SJSA1 (cell line): ENCODE data around the gene BARD1. TPM values are rescaled to one million over a fixed set of nuclear protein-coding genes. Genes with fewer than 3 reads are reported as not detected.

Experiments used
- DNase-seq, 2 experiments: peaks; one replicate each; pipeline ENCODE4 v3.0.0-alpha.2; 2015 to 2020; ENCODE audit warnings: low spot score in 2 of 2, low read depth in 1 of 2
- H3K27ac ChIP-seq: fragments of 250-450 bp; sonication (Bioruptor Pico); 2 replicates; pipeline ENCODE4 v1.5.1; 2020; ENCODE audit warnings: mild to moderate bottlenecking, moderate library complexity
- H3K27me3 ChIP-seq: fragments of 250-450 bp; sonication (Bioruptor Pico); replicated peaks from 2 replicates; pipeline ENCODE4 v1.5.1; 2020; ENCODE audit warnings: mild to moderate bottlenecking, moderate library complexity
- H3K36me3 ChIP-seq: fragments of 250-450 bp; sonication (Bioruptor Pico); 2 replicates; pipeline ENCODE4 v1.5.1; 2020; ENCODE audit warnings: mild to moderate bottlenecking
- H3K4me1 ChIP-seq: fragments of 250-450 bp; sonication (Bioruptor Pico); replicated peaks from 2 replicates; pipeline ENCODE4 v1.6.1; 2021; ENCODE audit warnings: mild to moderate bottlenecking
- H3K4me3 ChIP-seq: fragments of 250-450 bp; sonication (Bioruptor Pico); 2 replicates; pipeline ENCODE4 v1.5.1; 2020; ENCODE audit warnings: mild to moderate bottlenecking
- H3K9me3 ChIP-seq: fragments of 250-450 bp; sonication (Bioruptor Pico); replicated peaks from 2 replicates; pipeline ENCODE4 v1.5.1; 2020; ENCODE audit warnings: mild to moderate bottlenecking
- total RNA-seq: library from RNA; depleted of rRNA; stranded (reverse); fragments of >200 nt; shearing (Covaris generic); gene quantifications from 2 replicates; pipeline ENCODE4 v1.2.3, GENCODE V29; 2014; rRNA removed

BARD1 gene
- total RNA-seq, result 47.0 and 48.6 TPM in 2 replicates

DNA sequence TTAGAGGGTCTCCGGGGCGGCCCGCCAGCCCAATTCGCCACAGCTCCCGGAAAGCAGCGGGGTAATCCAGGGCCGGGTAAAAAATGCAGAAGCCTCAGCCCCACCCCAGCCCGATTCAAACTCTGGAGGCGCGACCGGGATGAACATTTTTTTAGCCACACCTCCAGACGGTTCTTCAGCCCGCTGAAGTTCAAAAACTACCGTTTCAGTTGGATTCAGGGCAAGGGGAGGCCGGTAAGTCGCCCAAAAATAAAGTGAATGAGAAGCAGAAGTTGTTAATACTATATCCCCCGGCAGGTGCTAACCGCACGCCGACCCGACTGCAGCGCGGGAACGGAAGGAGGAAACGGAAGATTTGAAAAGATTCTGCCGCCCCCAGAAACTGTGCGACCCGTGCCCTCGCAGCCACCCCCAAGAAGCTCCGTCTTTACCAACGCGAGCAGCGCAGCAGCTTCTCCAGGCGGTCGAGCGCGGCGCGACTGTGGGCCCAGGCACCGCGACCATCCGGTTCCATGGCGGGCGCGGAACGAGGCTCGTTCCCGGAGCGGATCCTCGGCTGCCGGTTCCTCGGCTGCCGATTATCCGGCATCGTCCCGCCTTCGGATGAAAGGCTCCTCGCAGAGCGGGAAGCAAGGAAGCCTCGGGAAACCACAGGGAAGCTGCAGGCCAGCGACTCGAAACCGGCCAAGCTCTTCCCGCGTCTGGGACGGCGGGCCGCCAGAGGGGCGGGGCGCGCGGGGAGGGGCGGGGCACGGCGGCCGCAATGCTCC lies at the start of gene BARD1:
Gene BARD1, minus strand, starts transcription at position 703 of the 770 bp plus-strand sequence. Its CDS starts 114 bp downstream, at position 589.
- DNase-seq, result peak; percentile 72 to 79
- Histone ChIP-seq H3K9me3 (no peaks in the 10 kb centered on the region), H3K4me1 (peaks cover 6% of the 10 kb centered on the region; the same call in 1 of the 2 replicates), H3K27ac (peak within 1 kb of the TSS; percentile 91), H3K27me3 (no peaks in the 10 kb centered on the region), H3K4me3 (peak within 1 kb of the TSS; percentile 86), H3K36me3 (peaks cover 37% of the 10 kb centered on the region)

DNA sequence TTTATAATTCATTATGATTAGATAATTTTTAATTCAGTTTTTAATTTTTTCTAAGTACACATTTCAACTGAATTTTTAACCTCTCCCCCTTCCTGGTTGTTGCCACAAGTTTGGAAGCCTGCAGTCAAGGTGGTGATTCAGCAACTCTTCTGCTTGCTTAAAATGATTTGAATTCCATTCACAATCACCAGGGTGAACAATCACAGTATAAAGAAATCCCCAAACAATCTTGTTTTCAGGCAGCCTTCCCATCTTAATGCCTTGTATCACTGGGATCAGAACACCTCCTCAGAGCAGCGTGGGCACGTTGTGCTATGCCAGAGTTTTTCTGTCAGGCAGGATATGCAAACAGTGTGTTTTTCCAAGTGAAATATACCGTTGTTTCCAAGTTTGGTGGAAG lies 46.7 kb upstream of the BARD1 start:
- H3K36me3 ChIP-seq, result no peaks in the 10 kb centered on the region
- no peak overlapping the region for H3K4me3 ChIP-seq
- H3K27ac ChIP-seq, result no peak overlapping the region
- no peaks in the 10 kb centered on the region for H3K27me3 ChIP-seq
- DNase-seq, result no peak
- no peaks in the 10 kb centered on the region for H3K9me3 ChIP-seq
- no peaks in the 10 kb centered on the region for H3K4me1 ChIP-seq

DNA sequence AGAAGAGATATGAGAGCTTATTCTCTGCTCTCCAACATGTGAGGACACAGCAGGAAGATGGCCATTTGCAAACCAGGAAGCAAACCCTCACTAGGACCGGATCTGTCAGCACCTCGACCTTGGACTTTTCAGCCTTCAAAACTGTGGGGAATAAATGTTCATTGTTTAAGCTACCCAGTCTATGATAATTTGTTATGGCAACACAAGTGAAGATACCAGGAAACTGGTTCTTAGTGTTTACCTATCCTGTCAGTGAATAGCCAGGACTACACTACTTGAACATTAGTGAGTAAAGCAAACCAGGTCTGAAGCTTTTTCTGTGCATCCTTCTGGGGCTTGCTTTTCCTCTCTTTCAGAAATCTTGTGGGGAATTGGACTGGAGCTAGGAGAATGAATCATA lies 44.4 kb upstream of the BARD1 start:
- DNase-seq, result no peak
- Histone ChIP-seq H3K4me1 (no peaks in the 10 kb centered on the region), H3K27me3 (no peaks in the 10 kb centered on the region), H3K27ac (no peak overlapping the region), H3K4me3 (no peak overlapping the region), H3K9me3 (no peaks in the 10 kb centered on the region), H3K36me3 (no peaks in the 10 kb centered on the region)

DNA sequence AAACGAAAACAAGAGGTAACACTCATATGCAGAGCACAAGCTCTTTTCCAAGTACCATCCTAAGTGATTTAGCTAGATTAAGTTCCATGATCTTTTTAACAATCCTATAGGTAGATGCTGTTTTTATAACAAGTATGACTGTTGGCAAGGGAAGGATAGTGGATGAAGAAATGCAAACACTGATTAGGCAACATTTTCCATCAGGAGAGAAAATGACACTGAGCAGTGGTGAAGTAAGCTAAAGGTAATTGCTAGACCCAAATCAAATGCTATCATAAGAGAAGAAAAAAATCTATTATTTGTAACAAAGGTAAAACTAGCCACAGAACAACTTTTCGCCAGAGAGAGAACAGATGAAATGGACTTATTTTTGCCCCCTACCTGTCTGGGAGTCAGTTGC lies 34.3 kb upstream of the BARD1 start:
- Histone ChIP-seq H3K9me3 (no peaks in the 10 kb centered on the region), H3K27ac (no peak overlapping the region), H3K27me3 (no peaks in the 10 kb centered on the region), H3K4me1 (no peaks in the 10 kb centered on the region), H3K36me3 (no peaks in the 10 kb centered on the region), H3K4me3 (no peak overlapping the region)
- no peak for DNase-seq

DNA sequence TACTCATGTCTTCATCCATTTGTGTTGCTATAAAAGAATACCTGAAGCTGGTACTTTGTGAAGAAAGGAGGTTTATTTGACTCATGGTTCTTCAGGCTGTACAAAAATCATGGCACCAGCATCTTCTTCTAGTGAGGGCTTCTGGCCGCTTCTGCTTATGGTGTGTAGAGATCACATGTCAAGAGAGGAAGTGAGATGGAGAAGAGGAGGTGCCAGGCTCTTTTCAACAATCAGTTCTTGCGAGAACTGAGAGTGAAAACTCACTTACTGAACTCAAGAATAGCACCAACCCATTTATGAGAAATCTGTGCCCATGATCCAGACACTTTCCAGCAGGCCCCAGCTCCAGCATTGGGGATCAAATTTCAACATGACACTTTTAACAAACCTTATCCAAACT lies 30.0 kb upstream of the BARD1 start:
- no peaks in the 10 kb centered on the region for H3K4me1 ChIP-seq
- H3K9me3 ChIP-seq, result no peaks in the 10 kb centered on the region
- H3K27ac ChIP-seq, result no peak overlapping the region
- H3K4me3 ChIP-seq, result no peak overlapping the region
- H3K27me3 ChIP-seq, result no peaks in the 10 kb centered on the region
- H3K36me3 ChIP-seq, result no peaks in the 10 kb centered on the region
- no peak for DNase-seq

DNA sequence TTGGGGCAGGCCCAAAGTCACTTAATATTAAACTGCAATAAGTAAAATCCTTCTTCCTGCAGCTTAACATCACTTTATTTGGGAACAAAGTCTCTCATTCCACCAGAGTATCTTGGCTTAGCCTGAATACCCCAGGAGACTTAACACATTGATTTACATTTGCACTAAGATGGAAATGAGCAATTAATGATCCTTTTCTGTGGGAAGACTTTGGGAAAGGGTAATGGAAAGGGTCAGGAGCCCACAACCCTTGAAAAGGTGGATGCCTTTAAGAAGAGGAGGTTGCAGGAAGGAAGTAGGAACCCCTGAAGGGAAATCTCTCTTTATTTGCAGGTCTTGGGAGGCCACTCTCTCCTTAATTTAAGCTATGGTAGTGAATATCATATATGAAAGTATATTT lies 28.0 kb upstream of the BARD1 start:
- Histone ChIP-seq H3K27ac (no peak overlapping the region), H3K27me3 (no peaks in the 10 kb centered on the region), H3K36me3 (no peaks in the 10 kb centered on the region), H3K9me3 (no peaks in the 10 kb centered on the region), H3K4me3 (no peak overlapping the region), H3K4me1 (no peaks in the 10 kb centered on the region)
- DNase-seq, result no peak

DNA sequence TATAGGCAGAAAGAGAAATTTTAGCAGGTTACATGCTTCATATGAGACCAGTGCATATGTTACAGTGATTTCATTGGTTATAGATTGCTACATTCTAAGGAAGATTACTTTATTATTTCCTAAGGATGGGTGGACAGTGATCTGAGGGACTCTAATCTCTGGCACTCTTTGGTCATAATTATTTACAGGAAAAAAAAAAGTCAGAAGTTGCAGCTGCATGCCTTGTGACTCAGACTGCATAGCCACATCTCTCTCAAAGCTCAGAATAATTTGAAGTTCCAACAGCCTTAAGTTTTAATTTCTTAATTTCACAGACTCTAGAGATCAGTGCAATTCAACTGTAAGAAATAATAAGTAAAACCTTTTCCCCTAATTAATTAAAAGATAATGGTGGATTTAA lies 27.1 kb upstream of the BARD1 start:
- Histone ChIP-seq H3K4me3 (no peak overlapping the region), H3K4me1 (no peaks in the 10 kb centered on the region), H3K27me3 (no peaks in the 10 kb centered on the region), H3K36me3 (no peaks in the 10 kb centered on the region), H3K9me3 (no peaks in the 10 kb centered on the region), H3K27ac (no peak overlapping the region)
- no peak for DNase-seq

DNA sequence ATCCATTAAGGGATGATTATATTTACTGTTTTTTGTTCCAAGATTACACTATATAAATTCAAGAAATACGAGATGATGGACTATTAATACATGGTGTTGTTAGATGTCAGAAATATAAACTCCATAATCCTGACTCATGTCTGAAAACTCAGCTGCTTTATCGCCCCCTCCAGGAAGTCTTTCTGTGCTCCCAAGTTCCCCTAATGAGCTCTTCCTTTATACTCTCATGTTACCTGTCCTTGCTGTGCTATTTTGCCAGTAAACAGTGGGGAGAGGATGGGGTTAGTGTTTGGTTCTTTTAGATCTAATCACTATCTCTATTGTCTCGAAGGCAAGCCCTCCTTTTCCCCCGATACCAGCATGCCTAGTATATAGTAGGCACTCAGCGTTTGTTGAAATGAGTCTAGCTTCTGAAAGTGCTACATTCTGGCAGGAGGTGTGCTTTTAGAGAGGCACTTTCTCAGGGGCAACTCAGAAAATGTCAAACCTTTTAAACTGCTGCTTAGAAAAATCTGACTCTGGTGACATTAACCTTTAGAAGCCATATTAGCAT lies 21.4 kb upstream of the BARD1 start:
- no peaks in the 10 kb centered on the region for H3K36me3 ChIP-seq
- H3K4me3 ChIP-seq, result no peak overlapping the region
- no peaks in the 10 kb centered on the region for H3K9me3 ChIP-seq
- H3K27ac ChIP-seq, result no peak overlapping the region
- no peaks in the 10 kb centered on the region for H3K27me3 ChIP-seq
- H3K4me1 ChIP-seq, result no peaks in the 10 kb centered on the region
- DNase-seq, result no peak

DNA sequence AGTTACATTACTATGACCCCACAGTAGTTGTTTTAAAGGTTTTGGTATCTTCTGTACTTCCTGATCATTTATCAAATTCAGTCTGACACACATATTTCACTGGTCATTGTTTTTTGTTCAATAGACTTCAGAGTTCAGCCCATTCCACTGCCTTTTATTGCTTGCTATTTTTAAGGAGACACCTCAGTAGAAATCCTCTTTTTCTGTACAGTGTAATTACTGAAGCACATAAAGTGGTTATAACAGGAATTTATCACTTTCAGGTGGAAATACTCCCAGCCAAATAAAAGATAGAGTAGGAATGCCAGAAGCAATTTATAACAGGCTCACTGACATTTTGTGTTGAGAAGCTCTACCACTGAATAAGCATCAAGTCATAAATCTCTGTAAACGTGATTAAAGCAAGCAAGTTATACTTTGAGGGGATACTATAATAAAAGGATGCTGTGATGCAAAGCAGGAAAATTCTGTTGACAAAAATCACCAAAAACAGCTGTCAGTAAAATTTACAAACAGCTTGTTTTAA lies 6.6 kb upstream of the BARD1 start:
- H3K27me3 ChIP-seq, result no peaks in the 10 kb centered on the region; the same call in 1 of the 2 replicates
- no peak for DNase-seq
- no peak overlapping the region for H3K27ac ChIP-seq
- H3K36me3 ChIP-seq, result no peaks in the 10 kb centered on the region
- no peaks in the 10 kb centered on the region for H3K4me1 ChIP-seq
- no peaks in the 10 kb centered on the region for H3K9me3 ChIP-seq
- H3K4me3 ChIP-seq, result no peak overlapping the region

DNA sequence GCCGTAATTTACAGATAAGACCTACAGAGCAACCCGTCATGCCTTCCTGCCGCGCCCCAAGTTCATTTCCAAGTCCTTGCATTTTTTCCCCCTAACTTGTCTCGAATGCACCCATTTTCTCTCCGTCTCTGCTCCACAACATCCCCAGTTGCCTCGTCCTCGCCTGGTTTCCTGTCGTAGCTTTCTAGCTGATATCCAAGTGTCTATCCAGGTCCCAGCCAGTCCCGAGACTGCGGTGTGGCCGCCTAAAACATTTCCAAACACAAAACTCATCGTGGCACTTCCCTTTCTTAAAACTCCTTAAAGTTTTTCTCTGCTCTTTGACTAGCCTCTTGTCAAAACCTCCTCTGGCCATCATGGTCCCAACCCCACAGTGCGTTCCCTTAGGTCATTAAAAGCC lies 1.2 kb upstream of the BARD1 start:
- Histone ChIP-seq H3K9me3 (no peaks in the 10 kb centered on the region), H3K4me1 (peaks cover 6% of the 10 kb centered on the region; the same call in 1 of the 2 replicates), H3K4me3 (peak overlapping the region; percentile 86), H3K27ac (no peak overlapping the region), H3K36me3 (peaks cover 22% of the 10 kb centered on the region), H3K27me3 (no peaks in the 10 kb centered on the region; the same call in 1 of the 2 replicates)
- DNase-seq, result no peak

DNA sequence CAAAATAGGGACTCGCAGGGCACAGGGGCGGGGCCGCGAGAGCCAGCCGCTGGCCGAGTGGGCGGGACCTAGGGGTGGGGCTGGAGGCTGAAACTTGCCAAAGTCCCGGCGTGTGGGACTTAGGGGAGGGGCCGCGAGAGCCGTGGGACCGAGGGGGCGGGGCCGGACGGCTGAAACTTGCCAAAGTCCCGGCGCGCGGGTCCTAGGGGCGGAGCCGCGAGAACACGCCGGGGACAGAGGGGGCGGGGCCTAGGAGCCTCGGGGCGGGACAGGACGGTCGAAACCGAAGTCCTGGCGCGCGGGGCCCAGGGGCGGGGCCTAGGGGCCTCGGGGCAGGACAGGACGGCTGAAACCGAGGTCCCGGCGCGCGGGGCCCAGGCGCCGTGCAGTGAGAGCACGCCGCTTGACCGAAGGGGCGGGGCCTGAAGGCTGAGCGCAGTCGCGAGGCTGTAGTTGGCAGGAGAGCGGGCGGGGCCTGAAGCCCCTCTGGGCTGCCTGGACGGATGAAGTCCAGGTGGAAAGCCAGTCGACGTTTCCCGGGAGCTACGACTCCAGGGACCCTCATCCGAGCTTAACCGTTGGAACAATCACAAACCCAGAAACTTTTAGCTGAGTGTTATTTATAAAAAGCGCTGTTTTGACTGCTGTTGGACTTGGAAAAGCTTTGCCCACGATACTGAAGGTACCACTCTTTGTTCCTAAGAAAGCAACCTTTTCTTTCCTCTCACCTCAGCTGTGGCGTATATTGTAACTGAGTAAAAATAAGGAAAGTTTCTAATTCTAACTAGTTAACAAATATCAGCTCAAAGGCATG lies 475 bp upstream of the BARD1 start:
- Histone ChIP-seq H3K9me3 (no peaks in the 10 kb centered on the region), H3K4me1 (peaks cover 6% of the 10 kb centered on the region; the same call in 1 of the 2 replicates), H3K27me3 (no peaks in the 10 kb centered on the region), H3K27ac (peak overlapping the region; percentile 32; the same call in 1 of the 2 replicates), H3K4me3 (peak overlapping the region; percentile 86), H3K36me3 (peaks cover 29% of the 10 kb centered on the region)
- peak; percentile 94 to 99 for DNase-seq

DNA sequence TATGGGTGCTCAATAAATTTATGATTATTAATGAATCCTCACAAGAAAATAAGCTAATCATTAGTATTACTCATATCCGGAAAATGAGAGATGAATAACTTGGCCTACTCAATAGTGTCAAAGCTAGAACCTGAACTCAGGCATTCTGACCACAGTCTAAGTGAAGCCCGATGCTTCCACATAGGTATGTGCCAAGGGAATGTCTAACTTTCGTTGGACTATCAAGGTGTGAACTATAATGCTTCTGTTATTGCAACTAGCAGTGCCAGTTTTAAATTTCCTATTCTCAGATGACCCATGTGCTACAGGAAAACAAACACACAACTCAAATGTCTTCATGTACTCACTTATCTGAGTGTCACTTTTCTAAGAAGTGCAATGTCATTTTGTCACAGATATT lies 1.8 kb downstream of the BARD1 start:
- Histone ChIP-seq H3K4me1 (peaks cover 6% of the 10 kb centered on the region; the same call in 1 of the 2 replicates), H3K36me3 (peaks cover 42% of the 10 kb centered on the region), H3K9me3 (no peaks in the 10 kb centered on the region), H3K27ac (peak overlapping the region; percentile 91), H3K4me3 (peak overlapping the region; percentile 86), H3K27me3 (no peaks in the 10 kb centered on the region)
- DNase-seq, result peak in 1 of 2 experiments; percentile 11

DNA sequence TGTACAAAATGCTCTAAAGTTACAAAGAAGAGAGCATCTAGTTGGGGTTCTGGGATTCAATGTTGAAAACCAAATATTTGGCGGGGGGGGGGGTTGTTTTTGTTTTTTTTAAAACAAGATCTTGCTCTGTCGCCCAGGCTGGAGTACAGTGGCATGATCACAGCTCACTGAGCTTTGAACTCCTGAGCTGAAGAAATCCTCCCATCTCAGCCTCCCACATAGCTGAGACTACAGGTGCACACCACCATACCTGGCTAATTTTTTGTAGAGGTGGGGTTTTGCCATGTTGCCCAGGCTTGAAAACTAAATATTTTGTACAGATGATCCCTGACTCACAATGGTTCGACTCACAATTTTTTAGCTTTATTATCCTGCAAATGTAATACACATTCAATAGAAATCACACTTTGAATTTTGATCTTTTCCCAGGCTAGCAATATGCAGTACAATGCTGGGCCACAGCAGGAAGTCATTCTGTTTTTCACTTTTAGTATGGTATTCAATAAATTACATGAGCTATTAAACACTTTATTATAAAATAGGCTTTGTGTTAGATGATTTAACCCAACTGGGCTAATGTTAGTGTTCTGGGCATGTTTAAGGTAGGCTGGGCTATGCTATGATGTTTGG lies 7.6 kb downstream of the BARD1 start:
- Histone ChIP-seq H3K36me3 (peaks cover 59% of the 10 kb centered on the region), H3K27me3 (no peaks in the 10 kb centered on the region), H3K27ac (no peak overlapping the region), H3K4me1 (peaks cover 4% of the 10 kb centered on the region), H3K4me3 (no peak overlapping the region), H3K9me3 (0 out of 2 replicates have a peak, but pooled peaks cover 2% of the 10 kb centered on the region)
- no peak for DNase-seq
